Measurements from ENCODE around the gene CFAP54.
"Not testable (repeated sequence)": the region's sequence is repeated elsewhere in the genome, so short reads cannot be mapped to it uniquely, and the experiment has no call there.

CFAP54 gene

GRCh38 chr12:96635844-96636243 is 146.5 kb downstream of the CFAP54 start:
- DNase-seq = no peak

DNA sequence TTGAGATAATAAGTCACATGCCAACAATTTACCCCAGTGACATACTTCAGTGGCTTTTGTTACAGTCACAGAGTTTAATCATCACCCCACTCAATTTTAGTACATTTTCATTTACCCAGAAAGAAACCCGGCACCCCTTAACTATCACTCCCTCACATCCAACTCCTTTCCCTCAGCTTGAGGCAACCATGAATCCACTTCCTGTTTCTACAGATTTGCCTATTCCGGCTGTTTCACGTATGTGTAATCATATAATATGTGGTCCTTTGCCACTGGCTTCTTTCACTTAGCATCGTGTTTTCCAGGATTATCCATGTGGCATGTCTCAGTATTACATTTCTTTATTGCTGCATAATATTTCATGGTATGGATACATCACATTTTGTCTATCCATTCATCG is 147.5 kb downstream of the CFAP54 start:
- no peak for DNase-seq

GRCh38 chr12:96648923-96649322 is 159.5 kb downstream of the CFAP54 start:
- DNase-seq = no peak

DNA sequence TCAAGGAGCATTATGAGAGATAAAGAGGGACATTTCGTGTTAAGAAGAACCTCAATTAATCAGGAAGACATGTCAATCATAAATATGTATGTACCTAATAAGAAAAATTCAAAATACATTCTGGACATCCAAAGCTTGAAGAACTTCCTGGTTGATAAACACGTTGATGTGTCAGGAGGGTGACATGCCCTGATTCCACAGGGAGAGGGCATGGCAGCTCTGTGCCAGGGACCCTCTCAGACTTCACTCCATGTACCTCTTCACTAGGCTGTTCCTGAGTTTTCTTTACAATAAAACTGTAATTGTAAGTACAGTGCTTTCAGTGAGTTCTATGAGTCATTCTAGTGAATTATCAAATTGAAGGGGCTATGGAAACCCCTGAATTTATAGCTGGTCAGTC is 163.5 kb downstream of the CFAP54 start:
- DNase-seq = peak; percentile 10

- DNase-seq = no peak
Observed at GRCh38 chr12:96658075-96658474, 168.7 kb downstream of the CFAP54 start.

GRCh38 chr12:96669786-96670185 is 180.4 kb downstream of the CFAP54 start:
- DNase-seq = no peak

DNA sequence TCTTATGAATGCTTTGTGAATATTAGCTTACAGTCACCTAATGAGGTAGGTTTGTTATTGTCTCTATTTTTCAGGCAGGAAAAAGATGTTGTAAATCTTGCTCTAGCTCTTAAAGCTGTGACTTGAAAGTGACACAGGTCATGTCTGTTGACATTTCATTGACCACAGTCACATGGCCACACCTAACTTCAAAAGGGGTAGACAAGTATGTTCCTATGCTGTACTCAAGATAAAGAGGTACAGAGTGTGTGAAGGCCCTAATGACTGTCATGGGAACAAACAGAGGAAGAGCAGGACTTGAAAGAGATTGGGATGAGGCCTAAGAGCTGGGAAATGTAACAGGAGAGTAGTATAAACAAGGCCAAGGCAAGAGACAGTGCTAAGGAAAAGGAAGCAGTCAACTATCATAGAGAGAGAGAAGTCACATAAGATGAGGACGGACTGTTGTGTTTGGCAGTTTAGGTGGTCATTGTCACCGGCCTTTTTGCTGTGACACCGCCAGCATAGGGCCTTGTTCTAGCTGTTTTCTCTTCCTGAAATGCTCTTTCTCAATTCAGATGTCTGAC is 181.0 kb downstream of the CFAP54 start:
- peak; percentile 49 for DNase-seq

DNA sequence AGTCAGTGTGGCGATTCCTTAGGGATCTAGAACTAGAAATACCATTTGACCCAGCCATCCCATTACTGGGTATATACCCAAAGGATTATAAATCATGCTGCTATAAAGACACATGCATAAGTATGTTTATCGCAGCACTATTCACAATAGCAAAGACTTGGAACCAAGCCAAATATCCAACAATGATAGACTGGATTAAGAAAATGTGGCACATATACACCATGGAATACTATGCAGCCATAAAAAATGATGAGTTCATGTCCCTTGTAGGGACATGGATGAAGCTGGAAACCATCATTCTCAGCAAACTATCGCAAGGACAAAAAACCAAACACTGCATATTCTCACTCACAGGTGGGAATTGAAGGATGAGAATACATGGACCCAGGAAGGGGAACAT is 186.1 kb downstream of the CFAP54 start:
- not testable (repeated sequence) for DNase-seq

DNA sequence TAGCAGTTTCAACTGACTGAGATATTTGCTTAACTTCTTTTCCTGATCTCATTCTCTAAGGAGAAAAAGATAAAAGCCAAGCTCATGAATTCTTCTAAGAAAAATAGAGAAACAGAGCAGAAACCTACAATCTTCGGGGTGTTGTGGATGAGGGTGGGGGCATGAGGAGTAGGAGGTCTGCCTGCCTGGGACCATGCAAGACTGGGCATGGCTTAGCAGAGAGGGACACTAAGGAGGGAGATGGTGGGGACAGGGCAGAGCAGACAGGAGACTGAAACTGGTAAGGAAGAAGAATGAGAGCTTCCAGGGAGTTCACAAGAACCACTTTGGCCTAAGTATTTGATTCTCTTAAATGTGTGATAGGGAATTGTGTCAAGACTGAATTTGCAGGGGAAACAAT is 188.0 kb downstream of the CFAP54 start:
- DNase-seq = no peak

GRCh38 chr12:96687719-96688118 is 198.3 kb downstream of the CFAP54 start:
- DNase-seq = no peak

GRCh38 chr12:96698521-96698920 is 209.1 kb downstream of the CFAP54 start:
- DNase-seq = no peak

DNA sequence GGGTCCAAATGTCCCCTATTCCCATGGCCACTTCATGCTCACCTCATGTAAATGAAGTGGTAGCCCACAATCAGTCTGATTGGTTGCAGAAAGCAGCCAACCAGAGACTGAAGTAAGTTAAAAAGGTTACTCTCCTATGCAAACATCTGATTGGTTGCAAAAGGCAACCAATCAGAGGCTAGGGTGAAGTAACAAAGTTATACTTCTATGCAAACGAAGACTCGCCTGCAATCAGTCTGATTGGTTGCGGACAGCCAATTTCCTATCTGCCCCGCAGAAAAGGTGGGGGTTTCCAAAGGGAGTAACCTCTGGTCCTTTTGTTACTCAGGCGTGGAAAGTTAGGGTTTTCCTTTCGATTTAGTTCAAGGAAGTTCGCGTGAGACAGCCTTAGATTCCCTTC is 209.6 kb downstream of the CFAP54 start:
- no peak for DNase-seq

GRCh38 chr12:96701856-96702255 is 212.5 kb downstream of the CFAP54 start:
- no peak for DNase-seq

- DNase-seq = peak; percentile 60
Observed at GRCh38 chr12:96710127-96710745, 220.9 kb downstream of the CFAP54 start.

GRCh38 chr12:96711364-96711763 is 222.0 kb downstream of the CFAP54 start:
- DNase-seq = no peak

DNA sequence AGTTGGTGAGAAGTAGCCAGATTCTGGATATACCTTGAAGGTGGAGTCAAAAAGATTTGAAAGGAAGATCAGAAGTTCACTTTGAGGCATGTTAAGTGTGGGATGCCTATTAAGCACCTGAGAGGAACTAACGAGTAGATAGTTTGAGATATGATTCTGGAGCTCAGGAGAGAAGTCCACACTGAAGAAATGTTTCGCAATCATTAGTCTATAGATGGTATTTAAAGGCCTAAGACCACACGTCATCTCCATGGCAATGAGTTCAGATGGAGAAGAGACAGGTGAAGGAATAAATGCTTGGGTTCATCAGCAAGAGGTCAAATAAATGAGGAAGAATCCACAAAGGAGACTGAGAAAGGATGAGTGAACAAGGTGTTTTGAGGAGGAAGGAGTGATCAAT is 224.8 kb downstream of the CFAP54 start:
- no peak for DNase-seq

GRCh38 chr12:96719660-96720362 is 230.4 kb downstream of the CFAP54 start:
- peak; percentile 78 for DNase-seq

GRCh38 chr12:96720363-96720705 is 231.0 kb downstream of the CFAP54 start:
- peak; percentile 82 for DNase-seq

DNA sequence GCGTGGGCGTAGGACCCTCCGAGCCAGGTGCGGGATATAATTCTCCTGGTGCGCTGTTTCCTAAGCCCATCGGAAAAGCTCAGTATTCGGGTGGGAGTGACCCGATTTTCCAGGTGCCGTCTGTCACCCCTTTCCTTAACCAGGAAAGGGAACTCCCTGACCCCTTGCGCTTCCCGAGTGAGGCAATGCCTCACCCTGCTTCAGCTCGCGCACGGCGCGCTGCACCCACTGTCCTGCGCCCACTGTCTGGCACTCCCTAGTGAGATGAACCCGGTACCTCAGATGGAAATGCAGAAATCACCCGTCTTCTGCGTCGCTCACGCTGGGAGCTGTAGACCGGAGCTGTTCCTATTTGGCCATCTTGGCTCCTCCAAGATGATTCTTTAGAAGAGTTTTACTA is 240.1 kb downstream of the CFAP54 start:
- DNase-seq = not testable (repeated sequence)

- no peak for DNase-seq
Observed at GRCh38 chr12:96729886-96730285, 240.5 kb downstream of the CFAP54 start.

- DNase-seq = no peak
Observed at GRCh38 chr12:96743606-96744005, 254.2 kb downstream of the CFAP54 start.

GRCh38 chr12:96749999-96750398 is 260.6 kb downstream of the CFAP54 start:
- DNase-seq = no peak

DNA sequence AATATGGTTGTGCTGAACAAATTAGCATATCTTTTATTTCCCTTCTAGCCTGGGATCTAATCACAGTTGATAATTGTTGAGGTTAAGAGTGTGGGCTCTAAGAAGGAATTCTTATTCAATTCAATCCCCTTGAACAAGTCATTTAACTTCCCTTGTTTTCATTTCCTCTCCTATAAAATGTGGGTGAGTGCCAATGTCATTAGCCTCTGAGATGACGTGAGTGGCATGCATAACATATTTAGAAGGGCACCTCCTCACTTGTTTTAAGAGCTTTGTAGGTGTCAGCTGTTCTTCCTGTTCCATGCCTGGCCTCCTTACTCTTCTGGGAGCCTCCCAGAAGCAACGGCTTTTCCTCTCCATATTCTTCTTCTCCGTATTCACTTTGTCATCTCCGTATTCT is 262.2 kb downstream of the CFAP54 start:
- no peak for DNase-seq

GRCh38 chr12:96752211-96752610 is 262.8 kb downstream of the CFAP54 start:
- DNase-seq = no peak

- DNase-seq = no peak
Observed at GRCh38 chr12:96766232-96766631, 276.9 kb downstream of the CFAP54 start.

All from NCI-H69 (cell line).